IMR-90 (cell line): ENCODE results near the gene CHST3. TPM values are rescaled to one million over a fixed set of nuclear protein-coding genes. Genes with fewer than 3 reads are reported as not detected.

Source experiments
- ATAC-seq: fragments of 200-7000 bp; cut with Tn5 transposase; 2 replicates; pipeline ENCODE4 v1.9.1; 2020; ENCODE audit warnings: low read depth, mild to moderate bottlenecking, moderate library complexity
- BruUV-seq: library from RNA; stranded (reverse); fragments of 400-500 nt; replicated peaks from 2 replicates; lab custom pipeline; 2021; lab: Mats Ljungman, UMichigan
- CTCF ChIA-PET: fragments of 300-600 bp; formaldehyde crosslinking; extraction: SDS; loops from one replicate; lab custom pipeline; 2021; ENCODE audit warnings: antibody characterized with exemption; lab: Yijun Ruan, JAX
- POLR2A ChIA-PET: fragments of 300-600 bp; sonication (Branson Sonifier 250); formaldehyde crosslinking; loops from one replicate; lab custom pipeline; 2022; ENCODE audit warnings: antibody characterized with exemption; ENCODE audit not compliant: unreplicated experiment; lab: Charles Lee
- DNase-seq: peaks from one replicate; pipeline ENCODE4 v3.0.0; 2013
- H2AFZ ChIP-seq: replicated peaks from 2 replicates; pipeline ENCODE3; 2013; ENCODE audit warnings: low read length, mild to moderate bottlenecking; ENCODE audit not compliant: poor library complexity
- H2AK5ac ChIP-seq: 2 replicates; pipeline ENCODE4 v1.6.1; 2013; ENCODE audit warnings: low read depth, low read length, inconsistent platforms
- H2AK9ac ChIP-seq: replicated peaks from 2 replicates; pipeline ENCODE3; 2013; ENCODE audit warnings: mild to moderate bottlenecking, low read depth, low read length, moderate library complexity; ENCODE audit not compliant: poor library complexity
- H2BK120ac ChIP-seq: 2 replicates; pipeline ENCODE4 v1.6.1; 2013; ENCODE audit warnings: low read depth, low read length, inconsistent platforms
- H2BK15ac ChIP-seq: 3 replicates; pipeline ENCODE4 v1.6.1; 2013; ENCODE audit warnings: low read depth, low read length, inconsistent platforms
- H2BK20ac ChIP-seq: 2 replicates; pipeline ENCODE4 v1.6.1; 2013; ENCODE audit warnings: low read depth, mild to moderate bottlenecking, inconsistent platforms, low read length, moderate library complexity
- H2BK5ac ChIP-seq: 2 replicates; pipeline ENCODE4 v1.6.1; 2013; ENCODE audit warnings: mild to moderate bottlenecking, low read depth, low read length, inconsistent platforms; ENCODE audit not compliant: poor library complexity, severe bottlenecking
- H3K14ac ChIP-seq: replicated peaks from 2 replicates; pipeline ENCODE4 v1.6.1; 2013; ENCODE audit warnings: low read depth, low read length, inconsistent platforms
- H3K18ac ChIP-seq: 2 replicates; pipeline ENCODE4 v1.6.1; 2013; ENCODE audit warnings: low read depth, low read length, control low read depth
- H3K23ac ChIP-seq: 2 replicates; pipeline ENCODE4 v1.6.1; 2013; ENCODE audit warnings: low read depth, low read length, inconsistent platforms
- H3K27ac ChIP-seq: 2 replicates; pipeline ENCODE4 v1.5.1; 2013; ENCODE audit warnings: mild to moderate bottlenecking, control low read depth, low read length; ENCODE audit not compliant: insufficient read depth
- H3K27me3 ChIP-seq: 2 replicates; pipeline ENCODE4 v1.6.1; 2013; ENCODE audit warnings: low read length; ENCODE audit not compliant: control insufficient read depth, insufficient read depth
- H3K36me3 ChIP-seq: 2 replicates; pipeline ENCODE4 v1.6.1; 2013; ENCODE audit warnings: low read length, mixed read lengths; ENCODE audit not compliant: control insufficient read depth, insufficient read depth
- H3K4ac ChIP-seq: 2 replicates; pipeline ENCODE4 v1.6.1; 2013; ENCODE audit warnings: low read depth, low read length, inconsistent platforms
- H3K4me1 ChIP-seq: 2 replicates; pipeline ENCODE4 v1.6.1; 2013; ENCODE audit warnings: low read length, mixed read lengths; ENCODE audit not compliant: control insufficient read depth, insufficient read depth
- H3K4me2 ChIP-seq: 2 replicates; pipeline ENCODE4 v1.6.1; 2013; ENCODE audit warnings: low read depth, mild to moderate bottlenecking, control low read depth, low read length, moderate library complexity
- H3K4me3 ChIP-seq: 2 replicates; pipeline ENCODE4 v1.5.1; 2013; ENCODE audit warnings: low read depth, mild to moderate bottlenecking, control low read depth, low read length, moderate library complexity; ENCODE audit not compliant: insufficient read depth
- H3K56ac ChIP-seq: 2 replicates; pipeline ENCODE4 v1.6.1; 2013; ENCODE audit warnings: low read length, inconsistent platforms; ENCODE audit not compliant: insufficient read depth; ENCODE audit errors: extremely low read depth
- H3K79me1 ChIP-seq, 2 experiments: 2 replicates each; pipeline ENCODE4 v1.6.1; 2013; ENCODE audit warnings: low read length in 2 of 2, inconsistent platforms in 1 of 2, low read depth in 1 of 2
- H3K9ac ChIP-seq: 2 replicates; pipeline ENCODE4 v1.6.1; 2013; ENCODE audit warnings: low read depth, low read length, control low read depth
- H3K9me1 ChIP-seq: 2 replicates; pipeline ENCODE4 v1.6.1; 2013; ENCODE audit warnings: low read length, inconsistent platforms; ENCODE audit not compliant: insufficient read depth
- H3K9me3 ChIP-seq: 2 replicates; pipeline ENCODE4 v1.6.1; 2013; ENCODE audit warnings: low read length; ENCODE audit not compliant: control insufficient read depth, insufficient read depth
- H4K20me1 ChIP-seq: 2 replicates; pipeline ENCODE4 v1.6.1; 2013; ENCODE audit warnings: low read length, inconsistent platforms; ENCODE audit not compliant: insufficient read depth
- H4K5ac ChIP-seq: 2 replicates; pipeline ENCODE4 v1.6.1; 2013; ENCODE audit warnings: mild to moderate bottlenecking, low read depth, low read length, control low read depth
- H4K8ac ChIP-seq, 2 experiments: 2 replicates each; pipeline ENCODE4 v1.6.1; 2013; ENCODE audit warnings: low read depth in 2 of 2, low read length in 2 of 2, control low read depth in 1 of 2, inconsistent platforms in 1 of 2
- H4K91ac ChIP-seq: 2 replicates; pipeline ENCODE4 v1.6.1; 2013; ENCODE audit warnings: low read depth, low read length, inconsistent platforms; ENCODE audit not compliant: insufficient read depth
- MAZ ChIP-seq: IDR thresholded peaks from 2 replicates; pipeline ENCODE4 v1.6.1; 2012; ENCODE audit warnings: low read depth, mild to moderate bottlenecking, low read length, improper control_type of control experiment, moderate library complexity, borderline replicate concordance
- WGBS, 2 experiments: methylation state at CpG; one replicate each; pipeline versions ENCODE4 v1.1.5 to v1.1.7; 2013; ENCODE audit warnings: missing lambda C conversion rate in 2 of 2; ENCODE audit not compliant: insufficient read length in 1 of 2; ENCODE audit errors: extremely low coverage in 2 of 2; 5-methylcytosine and 5-hydroxymethylcytosine counted together
- dilution Hi-C: fragments of 300-500 bp; cut with HindIII; formaldehyde crosslinking; loops from one replicate; pipeline ENCODE4 v1.14.3; 2018; ENCODE audit warnings: low sequenced_read_pairs; ENCODE audit not compliant: unreplicated experiment
- in situ Hi-C: fragments of 300-500 bp; cut with MboI; formaldehyde crosslinking; loops from 3 replicates; pipeline ENCODE4 v1.14.3; 2019; ENCODE audit warnings: low sequenced_read_pairs, inconsistent platforms, mixed read lengths
- intact Hi-C: fragments of 100-400 bp; cut with micrococcal nuclease; formaldehyde crosslinking; loops from 2 replicates; pipeline ENCODE4 v1.10.0; 2022
- polyA plus RNA-seq, 3 experiments: library from polyadenylated mRNA; depleted of rRNA; stranded (reverse); fragments of >200 nt; gene quantifications; 2 replicates each; pipeline ENCODE4 v1.2.3, GENCODE V29; 2012; ENCODE audit warnings: low replicate concordance in 1 of 3
- total RNA-seq: library from RNA; depleted of rRNA; stranded (reverse); fragments of >200 nt; gene quantifications from 2 replicates; pipeline ENCODE4 v1.2.3, GENCODE V29; 2012
- TF ChIP-seq, protein P1 (sequence below): conservative IDR thresholded peaks from 2 replicates; pipeline ENCODE4 v1.5.1; 2012; ENCODE audit warnings: mild to moderate bottlenecking, low read depth, low read length, improper control_type of control experiment

Gene CHST3
- total and polyA plus RNA-seq, 2 of the 4 experiments (the other 2 are of a cell fraction) = 8.6 to 9.0 TPM

GRCh38 chr10:72061491-72061890 is 97.3 kb downstream of the CHST3 start:
- Histone ChIP-seq H3K9me3 (no peaks in the 10 kb centered on the region), H2BK120ac (no peak overlapping the region), H3K9ac (no peak overlapping the region), H3K36me3 (no peaks in the 10 kb centered on the region), H3K56ac (no peak overlapping the region), H3K9me1 (no peaks in the 10 kb centered on the region), H3K79me1 (no peaks in the 10 kb centered on the region), H3K14ac (no peak overlapping the region), H4K5ac (no peak overlapping the region), H2BK15ac (no peak overlapping the region), H3K4me2 (no peak overlapping the region), H3K27me3 (peaks cover 40% of the 10 kb centered on the region), H3K23ac (no peak overlapping the region), H3K4me3 (no peak overlapping the region), H2BK5ac (no peak overlapping the region), H4K20me1 (no peaks in the 10 kb centered on the region), H3K27ac (no peak overlapping the region), H2AK9ac (no peak overlapping the region), H4K91ac (no peak overlapping the region), H3K4ac (no peak overlapping the region), H3K18ac (no peak overlapping the region), H2BK20ac (no peak overlapping the region), H3K4me1 (no peaks in the 10 kb centered on the region), H2AFZ (no peak overlapping the region), H4K8ac (no peak overlapping the region), H2AK5ac (no peak overlapping the region)
- intact Hi-C loops = no loop called here
- ATAC-seq (0 out of 2 replicates have a peak, but pooled peaks have one; percentile 29), DNase-seq (no peak)
- dilution Hi-C loops = no loop called here
- POLR2A ChIA-PET = no interaction called here
- 60% methylated on average over 2 of the region's 5 CpGs; no CpG with 5 or more reads in 1 of the 2 experiments for WGBS, 2 experiments
- CTCF ChIA-PET = no interaction called here
- BruUV-seq = no TSS peak
- in situ Hi-C loops = no loop called here
- TF ChIP-seq, protein P1, sequence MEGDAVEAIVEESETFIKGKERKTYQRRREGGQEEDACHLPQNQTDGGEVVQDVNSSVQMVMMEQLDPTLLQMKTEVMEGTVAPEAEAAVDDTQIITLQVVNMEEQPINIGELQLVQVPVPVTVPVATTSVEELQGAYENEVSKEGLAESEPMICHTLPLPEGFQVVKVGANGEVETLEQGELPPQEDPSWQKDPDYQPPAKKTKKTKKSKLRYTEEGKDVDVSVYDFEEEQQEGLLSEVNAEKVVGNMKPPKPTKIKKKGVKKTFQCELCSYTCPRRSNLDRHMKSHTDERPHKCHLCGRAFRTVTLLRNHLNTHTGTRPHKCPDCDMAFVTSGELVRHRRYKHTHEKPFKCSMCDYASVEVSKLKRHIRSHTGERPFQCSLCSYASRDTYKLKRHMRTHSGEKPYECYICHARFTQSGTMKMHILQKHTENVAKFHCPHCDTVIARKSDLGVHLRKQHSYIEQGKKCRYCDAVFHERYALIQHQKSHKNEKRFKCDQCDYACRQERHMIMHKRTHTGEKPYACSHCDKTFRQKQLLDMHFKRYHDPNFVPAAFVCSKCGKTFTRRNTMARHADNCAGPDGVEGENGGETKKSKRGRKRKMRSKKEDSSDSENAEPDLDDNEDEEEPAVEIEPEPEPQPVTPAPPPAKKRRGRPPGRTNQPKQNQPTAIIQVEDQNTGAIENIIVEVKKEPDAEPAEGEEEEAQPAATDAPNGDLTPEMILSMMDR = peak; percentile 21; the same call in 1 of the 2 replicates
- TF ChIP-seq MAZ = no peak
